Measurements from ENCODE around the gene RAB12.

Gene RAB12

DNA sequence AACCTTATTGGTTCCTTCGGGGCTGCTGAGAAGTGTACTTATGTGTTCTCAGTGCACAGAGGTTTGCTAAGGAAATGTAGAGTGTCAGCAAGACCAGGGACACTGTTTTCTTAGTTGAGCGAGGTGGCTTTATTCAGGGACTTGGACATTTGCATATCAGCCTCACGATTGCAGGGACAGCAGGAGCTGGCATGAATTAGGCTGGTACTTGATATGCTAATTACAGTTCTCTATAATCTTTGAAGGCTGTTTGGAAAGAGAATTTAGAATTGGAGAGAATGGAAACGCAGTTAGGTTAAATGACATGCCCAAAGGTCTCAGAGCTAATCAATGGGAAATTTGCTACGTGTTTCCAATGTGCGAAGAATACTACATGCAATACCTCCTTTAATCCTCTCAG, 77.4 kb downstream of the RAB12 start:
- in situ Hi-C loops (cut with MboI; ENCODE audit: low pct_unique_long_range_greater_than_20kb, low sequenced_read_pairs, unreplicated experiment), result no loop called here
- TF ChIP-seq, protein P1, sequence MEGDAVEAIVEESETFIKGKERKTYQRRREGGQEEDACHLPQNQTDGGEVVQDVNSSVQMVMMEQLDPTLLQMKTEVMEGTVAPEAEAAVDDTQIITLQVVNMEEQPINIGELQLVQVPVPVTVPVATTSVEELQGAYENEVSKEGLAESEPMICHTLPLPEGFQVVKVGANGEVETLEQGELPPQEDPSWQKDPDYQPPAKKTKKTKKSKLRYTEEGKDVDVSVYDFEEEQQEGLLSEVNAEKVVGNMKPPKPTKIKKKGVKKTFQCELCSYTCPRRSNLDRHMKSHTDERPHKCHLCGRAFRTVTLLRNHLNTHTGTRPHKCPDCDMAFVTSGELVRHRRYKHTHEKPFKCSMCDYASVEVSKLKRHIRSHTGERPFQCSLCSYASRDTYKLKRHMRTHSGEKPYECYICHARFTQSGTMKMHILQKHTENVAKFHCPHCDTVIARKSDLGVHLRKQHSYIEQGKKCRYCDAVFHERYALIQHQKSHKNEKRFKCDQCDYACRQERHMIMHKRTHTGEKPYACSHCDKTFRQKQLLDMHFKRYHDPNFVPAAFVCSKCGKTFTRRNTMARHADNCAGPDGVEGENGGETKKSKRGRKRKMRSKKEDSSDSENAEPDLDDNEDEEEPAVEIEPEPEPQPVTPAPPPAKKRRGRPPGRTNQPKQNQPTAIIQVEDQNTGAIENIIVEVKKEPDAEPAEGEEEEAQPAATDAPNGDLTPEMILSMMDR (IDR thresholded peaks at IDR 0.05; ENCODE audit: extremely low read depth, insufficient read depth, missing control alignments), result no peak
- no peak for DNase-seq (ENCODE audit: low spot score)

DNA sequence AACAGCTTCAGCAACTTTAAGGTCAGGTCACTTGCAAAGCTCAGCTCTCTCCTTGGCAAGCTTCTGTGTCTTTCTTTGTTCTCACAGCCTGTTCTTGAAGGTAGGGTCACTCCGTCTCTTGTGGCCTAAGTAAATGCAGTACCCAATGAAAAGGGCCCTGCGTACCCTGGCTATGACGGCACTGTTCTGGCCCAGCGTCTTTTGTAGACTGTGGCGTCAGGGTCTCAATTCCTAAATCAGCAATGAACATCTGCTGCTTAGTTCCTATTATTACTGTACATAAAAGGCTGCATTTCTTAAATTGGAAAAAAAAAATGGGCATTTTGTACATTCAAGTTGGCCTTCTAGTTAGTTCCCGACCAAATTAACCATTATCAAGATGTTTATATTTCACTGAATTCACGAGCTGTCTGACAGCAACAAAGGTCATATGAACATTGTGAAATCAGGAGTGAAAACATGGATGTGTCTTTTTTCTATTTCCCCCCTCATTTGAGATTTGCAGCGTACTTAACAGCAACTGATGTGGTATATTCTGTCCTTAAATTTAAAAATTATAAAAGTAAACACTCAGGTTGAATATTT, 79.1 kb downstream of the RAB12 start:
- DNase-seq (ENCODE audit: low spot score), result no peak
- in situ Hi-C loops (cut with MboI; ENCODE audit: low pct_unique_long_range_greater_than_20kb, low sequenced_read_pairs, unreplicated experiment), result no loop called here

DNA sequence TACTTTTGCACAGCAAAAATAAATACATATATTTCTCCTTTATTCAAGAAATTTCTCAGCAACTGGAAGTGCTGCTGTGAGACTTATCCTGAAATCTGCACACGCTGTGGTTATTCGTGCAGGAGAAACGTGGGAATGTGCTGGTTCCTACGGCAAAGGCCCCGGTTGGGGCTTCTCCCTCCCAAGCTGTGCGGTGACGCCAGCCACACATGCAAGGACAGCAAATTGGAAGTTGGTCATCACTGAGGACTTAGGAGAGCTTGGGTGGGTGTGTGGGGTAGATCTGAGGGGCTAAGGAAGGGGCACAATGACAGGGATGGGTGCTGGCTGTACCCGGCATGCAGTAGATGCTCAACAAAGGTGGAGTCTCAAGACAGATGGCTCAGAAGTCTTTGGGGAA, 79.6 kb downstream of the RAB12 start:
- DNase-seq (ENCODE audit: low spot score), result no peak
- in situ Hi-C loops (cut with MboI; ENCODE audit: low pct_unique_long_range_greater_than_20kb, low sequenced_read_pairs, unreplicated experiment), result no loop called here
- TF ChIP-seq, protein P1 (IDR thresholded peaks at IDR 0.05; ENCODE audit: extremely low read depth, insufficient read depth, missing control alignments), result no peak

More for the DNA sequence above, 79.1 kb downstream of the RAB12 start:
- TF ChIP-seq, protein P1 (IDR thresholded peaks at IDR 0.05; ENCODE audit: extremely low read depth, insufficient read depth, missing control alignments), result no peak
